HG02973 (cell line): ENCODE measurements around the gene RRAGC.

Experiments used
- ATAC-seq: cut with Tn5 transposase; IDR thresholded peaks from one replicate; pipeline ENCODE4 v1.9.1; 2021; ENCODE audit warnings: moderate library complexity; ENCODE audit not compliant: unreplicated experiment

Gene RRAGC

DNA sequence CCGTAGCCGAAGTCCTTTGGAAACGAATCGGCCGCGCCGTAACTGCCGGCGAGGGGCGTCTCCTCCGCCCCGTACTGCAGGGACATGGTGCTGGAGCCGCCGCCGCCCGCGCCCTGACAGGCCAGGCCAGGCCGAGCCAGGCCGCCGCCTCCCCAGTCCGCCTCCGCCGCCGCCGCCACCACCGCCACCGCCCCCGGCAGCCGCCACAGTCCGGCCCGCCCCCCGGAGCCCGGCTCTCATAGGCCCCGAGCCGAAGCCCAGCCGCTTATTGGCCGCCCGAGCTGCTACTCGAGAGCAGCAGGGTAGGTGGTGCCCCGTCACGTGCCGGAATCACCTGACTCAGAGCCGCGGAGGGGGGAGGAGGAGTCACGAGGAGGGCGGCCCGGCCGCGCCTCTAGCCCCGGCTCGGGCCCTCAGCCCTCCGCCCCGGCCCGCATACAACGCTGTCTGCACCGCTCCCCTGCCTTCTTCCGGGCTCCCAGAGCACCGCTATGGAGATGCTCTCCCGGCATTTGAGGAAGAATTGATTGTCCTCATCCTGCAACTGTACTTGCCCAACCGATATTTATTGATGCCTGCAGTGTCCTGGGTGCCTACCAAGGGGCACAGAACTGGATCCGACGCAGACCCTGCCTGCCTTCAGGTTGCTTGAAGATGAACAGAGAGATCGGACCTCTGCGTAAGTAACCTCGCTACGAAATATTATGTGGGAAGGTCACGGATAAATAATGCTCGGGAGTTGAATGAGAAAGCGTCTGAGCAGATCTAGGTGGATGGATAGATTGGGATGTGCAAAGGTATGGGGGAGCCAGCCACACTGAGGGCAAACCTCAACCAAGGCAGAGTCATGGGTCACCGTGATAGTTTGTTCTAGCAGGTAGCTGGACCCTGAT lies at the start of gene RRAGC:
Gene RRAGC, minus strand, starts transcription at position 212 of the 893 bp plus-strand sequence. Its CDS starts 126 bp downstream, at position 86.
- ATAC-seq: peak; percentile 90

DNA sequence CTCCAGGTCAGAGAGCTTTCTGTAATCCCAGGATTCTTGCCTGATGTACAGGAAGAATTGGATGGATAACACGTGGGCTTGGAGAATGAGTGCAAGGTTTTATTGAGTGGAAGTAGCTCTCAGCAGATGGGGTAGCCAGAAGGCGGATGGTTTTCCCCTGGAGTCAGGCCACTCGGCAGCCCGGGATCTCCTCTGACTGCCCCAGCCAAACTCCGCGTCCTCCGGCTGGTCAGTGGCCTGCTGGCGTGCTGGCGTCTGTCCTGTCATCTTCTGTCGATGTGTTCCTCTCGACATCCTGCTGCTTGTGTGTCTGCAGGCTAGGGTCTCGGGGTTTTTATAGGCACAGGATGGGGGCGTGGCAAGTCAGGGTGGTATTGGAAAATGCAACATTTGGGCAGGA lies 49.2 kb upstream of the RRAGC start:
- no peak for ATAC-seq

- ATAC-seq: no peak
Observed at GRCh38 chr1:38905985-38906384, 46.4 kb upstream of the RRAGC start.

DNA sequence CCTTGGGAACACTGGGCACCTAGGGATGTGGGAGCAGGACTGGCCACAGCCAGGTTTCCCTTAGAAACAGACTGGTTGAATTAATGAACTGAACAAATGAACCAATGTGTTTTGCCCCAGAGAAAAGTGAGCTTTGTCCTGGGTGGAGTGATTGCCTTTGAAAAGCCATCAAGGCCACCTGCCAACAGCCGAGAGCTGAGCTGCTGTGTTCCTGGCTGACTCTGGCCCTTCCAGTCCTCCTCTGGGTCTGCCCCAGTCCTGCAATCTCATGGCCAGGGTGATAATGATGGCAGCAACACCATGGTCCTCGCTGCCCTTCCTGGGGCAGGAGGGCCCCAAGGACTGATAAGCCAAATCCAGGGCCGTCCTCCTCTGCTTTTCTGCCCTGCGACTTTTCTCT lies 40.0 kb upstream of the RRAGC start:
- no peak for ATAC-seq

GRCh38 chr1:38898653-38899230 lies 39.2 kb upstream of the RRAGC start:
- no peak for ATAC-seq

GRCh38 chr1:38896169-38896568 lies 36.6 kb upstream of the RRAGC start:
- ATAC-seq: no peak

DNA sequence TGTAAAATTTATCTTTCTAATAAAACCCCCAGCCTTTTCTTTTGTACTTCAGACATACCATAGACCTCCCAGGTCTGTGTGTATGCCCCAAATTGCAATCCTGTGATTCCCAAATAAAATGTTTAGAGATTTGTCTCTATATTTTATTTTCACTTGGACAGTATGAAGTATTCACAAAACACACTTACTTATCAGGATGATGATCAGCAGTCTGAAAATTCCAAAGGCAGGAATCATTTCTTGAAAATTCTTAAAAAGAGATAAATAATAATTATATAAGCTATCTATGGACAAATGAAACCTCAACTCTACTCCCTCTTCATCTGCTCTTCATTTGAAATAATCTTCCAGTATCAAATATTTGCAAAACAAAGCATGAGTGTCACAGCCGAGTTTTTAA lies 33.4 kb upstream of the RRAGC start:
- no peak for ATAC-seq

- no peak for ATAC-seq
Observed at GRCh38 chr1:38891753-38892152, 32.2 kb upstream of the RRAGC start.

- no peak for ATAC-seq
Observed at GRCh38 chr1:38889589-38889988, 30.0 kb upstream of the RRAGC start.

GRCh38 chr1:38888423-38889333 lies 29.1 kb upstream of the RRAGC start:
- ATAC-seq: no peak

GRCh38 chr1:38885092-38885491 lies 25.5 kb upstream of the RRAGC start:
- no peak for ATAC-seq

- ATAC-seq: no peak
Observed at GRCh38 chr1:38881487-38881886, 21.9 kb upstream of the RRAGC start, which contains the start of gene GJA9. TSS of gene GJA9 (minus strand) at chr1:38881587. CDS start at chr1:38876098, 5,489 bp downstream.

DNA sequence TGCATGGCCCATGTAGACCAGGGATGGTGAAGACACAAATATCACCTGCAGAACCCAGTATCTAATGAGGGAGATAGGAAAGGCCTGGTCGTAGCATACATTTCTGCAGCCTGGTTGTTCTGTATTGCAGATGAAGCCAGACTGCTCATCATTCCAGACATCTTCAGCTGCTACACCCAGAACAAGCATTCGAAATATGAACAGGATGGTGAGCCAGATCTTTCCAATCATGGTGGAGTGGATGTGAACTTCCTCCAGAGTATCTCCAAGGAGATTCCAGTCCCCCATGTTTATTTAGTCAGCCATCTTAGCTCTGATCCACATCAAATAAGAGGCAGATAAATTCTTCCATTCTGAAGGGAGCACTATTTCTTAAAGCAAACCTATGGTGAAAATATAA lies 16.2 kb upstream of the RRAGC start:
- no peak for ATAC-seq

GRCh38 chr1:38873027-38873969 lies 13.7 kb upstream of the RRAGC start, which contains the start of gene MYCBP:
TSS of gene MYCBP (minus strand) at chr1:38873348. CDS start at chr1:38873305, 43 bp downstream.
- ATAC-seq: peak; percentile 95

DNA sequence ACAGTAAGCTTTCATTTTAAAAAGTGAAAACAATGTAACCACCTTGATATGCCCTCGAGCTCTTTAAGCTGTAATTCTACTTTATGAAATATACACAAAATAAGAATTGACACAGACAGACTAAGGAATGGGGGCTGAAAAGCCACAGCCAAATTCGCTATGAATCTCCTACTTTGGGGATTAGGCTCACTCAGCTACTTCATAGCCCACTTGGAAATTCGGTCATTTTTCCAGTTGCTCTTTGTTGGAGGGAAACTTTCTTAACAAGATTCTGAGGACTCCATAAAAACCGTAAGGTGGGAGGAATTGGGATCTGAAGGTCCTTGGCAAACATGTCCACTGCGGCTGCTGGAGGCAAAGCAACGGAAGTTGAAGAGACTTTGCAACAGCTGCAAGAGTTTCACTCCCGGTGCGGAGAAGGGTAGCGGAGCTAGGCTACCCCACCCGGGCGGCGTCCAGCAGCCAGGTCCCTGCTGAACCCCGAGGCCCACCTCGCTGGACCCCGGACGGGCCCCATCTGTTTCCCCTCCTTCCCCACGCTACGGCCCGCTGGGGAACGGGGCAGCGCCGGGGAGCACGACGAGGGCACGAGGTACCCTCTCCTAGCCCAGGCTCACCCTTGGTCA lies 12.9 kb upstream of the RRAGC start:
- peak; percentile 24 for ATAC-seq

GRCh38 chr1:38870996-38871395 lies 11.4 kb upstream of the RRAGC start:
- no peak for ATAC-seq

- ATAC-seq: no peak
Observed at GRCh38 chr1:38867208-38867607, 7.6 kb upstream of the RRAGC start.

GRCh38 chr1:38865112-38865715 lies 5.6 kb upstream of the RRAGC start:
- ATAC-seq: no peak

DNA sequence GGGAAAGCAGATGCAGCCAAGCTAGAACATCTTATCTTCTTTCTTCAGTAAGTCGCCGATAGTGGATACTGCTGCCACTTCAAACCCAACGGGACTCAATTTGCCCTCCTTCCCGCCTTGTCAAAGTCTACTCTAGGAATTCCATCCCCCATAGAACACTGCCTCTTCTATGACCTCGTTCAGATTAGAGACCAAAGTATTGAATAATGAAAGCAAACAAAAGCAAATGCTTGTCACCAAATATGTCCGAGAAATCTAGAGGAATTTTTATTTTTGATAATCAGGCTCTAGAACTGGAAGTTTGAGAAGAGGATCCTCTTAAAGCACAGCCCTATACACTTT lies 853 bp upstream of the RRAGC start:
- ATAC-seq: no peak
